ENCODE measurements around the gene HNRNPD.

- no peak for TF ChIP-seq CTCF (IDR thresholded peaks at IDR 0.05; ENCODE audit: poor library complexity, severe bottlenecking)
- TF ChIP-seq TAF1 (IDR thresholded peaks at IDR 0.05; ENCODE audit: low read depth): no peak
- no peak for TF ChIP-seq SMC3 (conservative IDR thresholded peaks at IDR 0.05; ENCODE audit: poor library complexity)
- TF ChIP-seq, protein P1, sequence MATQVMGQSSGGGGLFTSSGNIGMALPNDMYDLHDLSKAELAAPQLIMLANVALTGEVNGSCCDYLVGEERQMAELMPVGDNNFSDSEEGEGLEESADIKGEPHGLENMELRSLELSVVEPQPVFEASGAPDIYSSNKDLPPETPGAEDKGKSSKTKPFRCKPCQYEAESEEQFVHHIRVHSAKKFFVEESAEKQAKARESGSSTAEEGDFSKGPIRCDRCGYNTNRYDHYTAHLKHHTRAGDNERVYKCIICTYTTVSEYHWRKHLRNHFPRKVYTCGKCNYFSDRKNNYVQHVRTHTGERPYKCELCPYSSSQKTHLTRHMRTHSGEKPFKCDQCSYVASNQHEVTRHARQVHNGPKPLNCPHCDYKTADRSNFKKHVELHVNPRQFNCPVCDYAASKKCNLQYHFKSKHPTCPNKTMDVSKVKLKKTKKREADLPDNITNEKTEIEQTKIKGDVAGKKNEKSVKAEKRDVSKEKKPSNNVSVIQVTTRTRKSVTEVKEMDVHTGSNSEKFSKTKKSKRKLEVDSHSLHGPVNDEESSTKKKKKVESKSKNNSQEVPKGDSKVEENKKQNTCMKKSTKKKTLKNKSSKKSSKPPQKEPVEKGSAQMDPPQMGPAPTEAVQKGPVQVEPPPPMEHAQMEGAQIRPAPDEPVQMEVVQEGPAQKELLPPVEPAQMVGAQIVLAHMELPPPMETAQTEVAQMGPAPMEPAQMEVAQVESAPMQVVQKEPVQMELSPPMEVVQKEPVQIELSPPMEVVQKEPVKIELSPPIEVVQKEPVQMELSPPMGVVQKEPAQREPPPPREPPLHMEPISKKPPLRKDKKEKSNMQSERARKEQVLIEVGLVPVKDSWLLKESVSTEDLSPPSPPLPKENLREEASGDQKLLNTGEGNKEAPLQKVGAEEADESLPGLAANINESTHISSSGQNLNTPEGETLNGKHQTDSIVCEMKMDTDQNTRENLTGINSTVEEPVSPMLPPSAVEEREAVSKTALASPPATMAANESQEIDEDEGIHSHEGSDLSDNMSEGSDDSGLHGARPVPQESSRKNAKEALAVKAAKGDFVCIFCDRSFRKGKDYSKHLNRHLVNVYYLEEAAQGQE (IDR thresholded peaks at IDR 0.05; ENCODE audit: borderline replicate concordance): no peak
- no peak for TF ChIP-seq MXI1 (conservative IDR thresholded peaks at IDR 0.05; ENCODE audit: poor library complexity, severe bottlenecking)
- no peak for TF ChIP-seq EZH2 (IDR thresholded peaks at IDR 0.05; ENCODE audit: borderline replicate concordance, insufficient read depth, low read length, poor library complexity, severe bottlenecking)
Measured at GRCh38 chr4:82397527-82397926, 23.7 kb upstream of the HNRNPD start.
